DND-41 (cell line): ENCODE data around the gene FOXP1.

Source experiments
- EZH2 ChIP-seq: IDR thresholded peaks from 3 replicates; pipeline ENCODE4 v1.6.1; 2012; ENCODE audit warnings: borderline replicate concordance, low read depth, mild to moderate bottlenecking, moderate library complexity, low read length, inconsistent platforms; ENCODE audit not compliant: severe bottlenecking
- TF ChIP-seq, protein P1 (sequence below): IDR thresholded peaks from 2 replicates; pipeline ENCODE4 v1.5.1; 2012; ENCODE audit warnings: borderline replicate concordance, low read length, moderate library complexity, mild to moderate bottlenecking; ENCODE audit not compliant: poor library complexity, severe bottlenecking; ENCODE audit errors: extremely low read depth

DNA sequence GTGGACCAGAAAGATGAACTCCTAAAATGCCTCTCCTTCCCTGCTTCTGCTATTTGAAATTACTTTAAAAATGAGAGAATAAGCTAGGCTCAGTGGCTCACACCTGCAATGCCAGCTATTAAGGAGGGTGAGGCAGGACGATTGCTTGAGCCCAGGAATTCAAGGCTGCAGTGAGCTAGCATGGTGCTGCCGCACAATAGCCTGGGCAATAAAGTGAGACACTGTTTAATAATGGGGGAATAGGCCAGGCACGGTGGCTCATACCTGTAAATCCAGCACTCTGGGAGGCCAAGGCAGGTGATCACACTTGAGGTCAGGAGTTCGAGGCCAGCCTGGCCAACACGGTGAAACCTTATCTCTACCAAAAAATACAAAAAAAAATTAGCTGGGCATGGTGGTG is 271.1 kb downstream of the FOXP1 start:
- TF ChIP-seq, protein P1, sequence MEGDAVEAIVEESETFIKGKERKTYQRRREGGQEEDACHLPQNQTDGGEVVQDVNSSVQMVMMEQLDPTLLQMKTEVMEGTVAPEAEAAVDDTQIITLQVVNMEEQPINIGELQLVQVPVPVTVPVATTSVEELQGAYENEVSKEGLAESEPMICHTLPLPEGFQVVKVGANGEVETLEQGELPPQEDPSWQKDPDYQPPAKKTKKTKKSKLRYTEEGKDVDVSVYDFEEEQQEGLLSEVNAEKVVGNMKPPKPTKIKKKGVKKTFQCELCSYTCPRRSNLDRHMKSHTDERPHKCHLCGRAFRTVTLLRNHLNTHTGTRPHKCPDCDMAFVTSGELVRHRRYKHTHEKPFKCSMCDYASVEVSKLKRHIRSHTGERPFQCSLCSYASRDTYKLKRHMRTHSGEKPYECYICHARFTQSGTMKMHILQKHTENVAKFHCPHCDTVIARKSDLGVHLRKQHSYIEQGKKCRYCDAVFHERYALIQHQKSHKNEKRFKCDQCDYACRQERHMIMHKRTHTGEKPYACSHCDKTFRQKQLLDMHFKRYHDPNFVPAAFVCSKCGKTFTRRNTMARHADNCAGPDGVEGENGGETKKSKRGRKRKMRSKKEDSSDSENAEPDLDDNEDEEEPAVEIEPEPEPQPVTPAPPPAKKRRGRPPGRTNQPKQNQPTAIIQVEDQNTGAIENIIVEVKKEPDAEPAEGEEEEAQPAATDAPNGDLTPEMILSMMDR, result no peak
- no peak for TF ChIP-seq EZH2
